CD4-positive, alpha-beta T cell treated with Interleukin-15 for 1 hour (primary cell): Measurements from ENCODE around the gene TLE4.
A peak's percentile ranks its signal among the peaks of the same experiment; 100 is the strongest.

ENCODE experiments used
- DNase-seq: peaks from one replicate; pipeline ENCODE4 v3.0.0-alpha.2; 2020

The TLE4 gene

GRCh38 chr9:79694208-79694607 is 122.4 kb downstream of the TLE4 start:
- no peak for DNase-seq

- DNase-seq: no peak
These were observed 123.1 kb downstream of the TLE4 start for GRCh38 chr9:79694676-79695400.

- peak; percentile 20 for DNase-seq
These were observed 123.9 kb downstream of the TLE4 start for GRCh38 chr9:79695531-79696175.

GRCh38 chr9:79698967-79699366 is 127.2 kb downstream of the TLE4 start:
- no peak for DNase-seq

- no peak for DNase-seq
These were observed 127.7 kb downstream of the TLE4 start for GRCh38 chr9:79699479-79699878.

GRCh38 chr9:79700607-79701360 is 129.0 kb downstream of the TLE4 start:
- DNase-seq: no peak

- DNase-seq: peak; percentile 61
These were observed 129.9 kb downstream of the TLE4 start for GRCh38 chr9:79701651-79702050.

GRCh38 chr9:79705704-79706103 is 133.9 kb downstream of the TLE4 start:
- no peak for DNase-seq

GRCh38 chr9:79706512-79706911 is 134.7 kb downstream of the TLE4 start:
- DNase-seq: no peak

- DNase-seq: no peak
These were observed 135.8 kb downstream of the TLE4 start for GRCh38 chr9:79707589-79707988.

GRCh38 chr9:79708541-79708940 is 136.8 kb downstream of the TLE4 start:
- no peak for DNase-seq

GRCh38 chr9:79709743-79710674 is 138.2 kb downstream of the TLE4 start:
- DNase-seq: no peak

- no peak for DNase-seq
These were observed 140.1 kb downstream of the TLE4 start for GRCh38 chr9:79711874-79712273.

GRCh38 chr9:79719021-79719420 is 147.3 kb downstream of the TLE4 start:
- no peak for DNase-seq

GRCh38 chr9:79719989-79720388 is 148.2 kb downstream of the TLE4 start:
- DNase-seq: no peak

- no peak for DNase-seq
These were observed 159.6 kb downstream of the TLE4 start for GRCh38 chr9:79731171-79731890.

GRCh38 chr9:79735023-79735779 is 163.4 kb downstream of the TLE4 start:
- DNase-seq: no peak

GRCh38 chr9:79736051-79736450 is 164.3 kb downstream of the TLE4 start:
- DNase-seq: no peak

- no peak for DNase-seq
These were observed 169.6 kb downstream of the TLE4 start for GRCh38 chr9:79741381-79741780.

- no peak for DNase-seq
These were observed 170.5 kb downstream of the TLE4 start for GRCh38 chr9:79742110-79742721.

- no peak for DNase-seq
These were observed 172.8 kb downstream of the TLE4 start for GRCh38 chr9:79744521-79744920.
